ENCODE measurements around the gene PTPN20. TPM values are rescaled to one million over a fixed set of nuclear protein-coding genes. Genes with fewer than 3 reads are reported as not detected.

Gene PTPN20
- total RNA-seq, 1 experiment from 2014 or later, result not detected

DNA sequence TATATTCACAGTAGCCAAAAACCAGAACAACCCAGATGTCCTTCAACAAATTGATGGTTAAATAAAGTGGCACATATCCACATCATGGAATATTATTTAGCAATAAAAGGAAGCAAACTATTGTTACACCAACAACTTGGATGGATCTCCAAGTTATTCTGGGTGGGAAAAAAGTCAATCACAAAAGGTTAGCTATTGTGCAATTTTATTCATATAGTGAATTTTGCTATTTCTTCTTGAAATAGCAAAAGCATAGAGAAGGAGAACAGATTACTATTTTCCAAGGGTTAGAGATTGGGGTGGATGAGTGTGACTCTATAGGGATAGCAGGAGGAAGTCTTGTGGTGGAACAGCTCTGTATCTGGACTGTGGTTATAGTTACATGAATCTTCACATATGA lies 87.0 kb downstream of the PTPN20 start:
- Histone ChIP-seq H4K8ac (replicated peaks; ENCODE audit: insufficient read length, low read depth, low read length) (no peak overlapping the region), H3K9me3 (ENCODE audit: control insufficient read depth, low read depth, low read length) (no peaks in the 10 kb centered on the region), H3K23ac (ENCODE audit: insufficient read length, low read depth, low read length) (no peak overlapping the region), H3K27me3 (ENCODE audit: insufficient read depth, low read length) (no peaks in the 10 kb centered on the region), H3K79me2 (ENCODE audit: insufficient read depth, low read length) (no peaks in the 10 kb centered on the region), H4K91ac (ENCODE audit: insufficient read length, low read depth, low read length) (no peak overlapping the region), H3K4me2 (ENCODE audit: insufficient read depth, insufficient read length, low read length) (no peak overlapping the region), H3K4ac (ENCODE audit: low read depth, low read length) (no peak overlapping the region), H2BK15ac (ENCODE audit: low read depth, low read length) (no peak overlapping the region), H3K9ac (ENCODE audit: extremely low read depth, insufficient read length, low read length) (no peak overlapping the region), H2AFZ (ENCODE audit: low read length) (no peak overlapping the region), H3K4me1 (ENCODE audit: insufficient read depth, low read length) (no peaks in the 10 kb centered on the region; the same call in 1 of the 2 replicates), H3K14ac (ENCODE audit: insufficient read depth, low read length) (no peak overlapping the region), H4K20me1 (ENCODE audit: control insufficient read depth, insufficient read depth, insufficient read length) (no peaks in the 10 kb centered on the region), H3T11ph (ENCODE audit: low read length) (no peak overlapping the region), H3K18ac (ENCODE audit: insufficient read length, low read depth, low read length) (no peak overlapping the region), H2BK5ac (ENCODE audit: insufficient read length, low read length) (no peak overlapping the region), H3K79me1 (ENCODE audit: insufficient read depth, low read depth, low read length, poor library complexity, severe bottlenecking) (no peaks in the 10 kb centered on the region), H3K56ac (ENCODE audit: insufficient read length, low read depth, low read length) (no peak overlapping the region), H2BK12ac (ENCODE audit: insufficient read length, low read depth, low read length) (no peak overlapping the region), H3K27ac (ENCODE audit: insufficient read length, low read depth, low read length) (no peak overlapping the region), H4K5ac (ENCODE audit: insufficient read length, low read depth, low read length) (no peak overlapping the region), H2BK120ac (ENCODE audit: low read depth, low read length, poor library complexity, severe bottlenecking) (no peak overlapping the region), H2BK20ac (ENCODE audit: low read depth, low read length, poor library complexity, severe bottlenecking) (no peak overlapping the region), H2AK5ac (ENCODE audit: insufficient read length, low read length) (no peak overlapping the region), H3K23me2 (ENCODE audit: insufficient read length, low read depth, low read length, poor library complexity, severe bottlenecking) (no peaks in the 10 kb centered on the region)
- TF ChIP-seq, protein P1, sequence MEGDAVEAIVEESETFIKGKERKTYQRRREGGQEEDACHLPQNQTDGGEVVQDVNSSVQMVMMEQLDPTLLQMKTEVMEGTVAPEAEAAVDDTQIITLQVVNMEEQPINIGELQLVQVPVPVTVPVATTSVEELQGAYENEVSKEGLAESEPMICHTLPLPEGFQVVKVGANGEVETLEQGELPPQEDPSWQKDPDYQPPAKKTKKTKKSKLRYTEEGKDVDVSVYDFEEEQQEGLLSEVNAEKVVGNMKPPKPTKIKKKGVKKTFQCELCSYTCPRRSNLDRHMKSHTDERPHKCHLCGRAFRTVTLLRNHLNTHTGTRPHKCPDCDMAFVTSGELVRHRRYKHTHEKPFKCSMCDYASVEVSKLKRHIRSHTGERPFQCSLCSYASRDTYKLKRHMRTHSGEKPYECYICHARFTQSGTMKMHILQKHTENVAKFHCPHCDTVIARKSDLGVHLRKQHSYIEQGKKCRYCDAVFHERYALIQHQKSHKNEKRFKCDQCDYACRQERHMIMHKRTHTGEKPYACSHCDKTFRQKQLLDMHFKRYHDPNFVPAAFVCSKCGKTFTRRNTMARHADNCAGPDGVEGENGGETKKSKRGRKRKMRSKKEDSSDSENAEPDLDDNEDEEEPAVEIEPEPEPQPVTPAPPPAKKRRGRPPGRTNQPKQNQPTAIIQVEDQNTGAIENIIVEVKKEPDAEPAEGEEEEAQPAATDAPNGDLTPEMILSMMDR (conservative IDR thresholded peaks at IDR 0.05), result no peak
- no peak for DNase-seq
- H3K27ac Mint-ChIP-seq, result no peak overlapping the region
- peaks cover 3 to 8% of the 10 kb centered on the region in 2 experiments; a peak in 3 of 5 replicates for H3K9me3 Mint-ChIP-seq
- no peaks in the 10 kb centered on the region; the same call in 1 of the 2 replicates for H3K27me3 Mint-ChIP-seq (ENCODE audit: low read depth)
- no peak overlapping the region for H3K4me3 Mint-ChIP-seq
- H3K4me1 Mint-ChIP-seq, result peaks cover 7 to 10% of the 10 kb centered on the region in 2 experiments
- peaks cover 0 to 4% (median 2%) of the 10 kb centered on the region in 3 experiments; a peak in 1 of 7 replicates for H3K36me3 Mint-ChIP-seq (ENCODE audit: insufficient read depth in 1 of 3, low read depth in 3 of 3)

Measured in H9 (cell line).